Neural progenitor cell (in vitro differentiated cells): ENCODE results near the gene NEO1. TPM values are rescaled to one million over a fixed set of nuclear protein-coding genes. Genes with fewer than 3 reads are reported as not detected.
A peak's percentile ranks its signal among the peaks of the same experiment; 100 is the strongest.

Source experiments
- DNase-seq: peaks from one replicate; pipeline ENCODE4 v3.0.0-alpha.2; 2016; ENCODE audit warnings: low spot score
- H2AFZ ChIP-seq: fragments of 200-600 bp; sonication (generic); replicated peaks from 2 replicates; pipeline ENCODE4 v1.6.1; 2016; ENCODE audit warnings: antibody characterized with exemption
- H3F3A ChIP-seq: fragments of 200-600 bp; sonication (generic); 2 replicates; pipeline ENCODE4 v1.6.1; 2016; ENCODE audit warnings: antibody characterized with exemption, low read depth
- H3K27ac ChIP-seq: fragments of 200-600 bp; sonication (generic); 2 replicates; pipeline ENCODE4 v1.5.1; 2016; ENCODE audit warnings: mild to moderate bottlenecking
- H3K27me3 ChIP-seq: fragments of 200-600 bp; sonication (generic); 2 replicates; pipeline ENCODE4 v1.6.1; 2016; ENCODE audit warnings: mild to moderate bottlenecking, moderate library complexity
- H3K36me3 ChIP-seq: fragments of 200-600 bp; sonication (generic); 2 replicates; pipeline ENCODE4 v1.5.1; 2016
- H3K4me1 ChIP-seq: fragments of 200-600 bp; sonication (generic); 2 replicates; pipeline ENCODE4 v1.6.1; 2016; ENCODE audit warnings: mixed run types
- H3K4me2 ChIP-seq: fragments of 200-600 bp; sonication (generic); 2 replicates; pipeline ENCODE4 v1.6.1; 2016
- H3K4me3 ChIP-seq: fragments of 200-600 bp; sonication (generic); 2 replicates; pipeline ENCODE4 v1.5.1; 2016
- H3K79me2 ChIP-seq: fragments of 200-600 bp; sonication (generic); 2 replicates; pipeline ENCODE4 v1.6.1; 2016; ENCODE audit warnings: low read depth
- H3K9ac ChIP-seq: fragments of 200-600 bp; sonication (generic); 2 replicates; pipeline ENCODE4 v1.6.1; 2016
- H3K9me3 ChIP-seq: fragments of 200-600 bp; sonication (generic); 2 replicates; pipeline ENCODE4 v1.5.1; 2016; ENCODE audit warnings: low read depth
- H4K20me1 ChIP-seq: fragments of 200-600 bp; sonication (generic); 2 replicates; pipeline ENCODE4 v1.6.1; 2016; ENCODE audit warnings: low read depth
- H3K27ac Mint-ChIP-seq: 3 replicates; pipeline ENCODE4 v1.8.0; 2021; ENCODE audit warnings: mixed read lengths
- H3K27me3 Mint-ChIP-seq: 2 replicates; pipeline ENCODE4 v1.8.0; 2022; ENCODE audit warnings: low read depth, mild to moderate bottlenecking, inconsistent platforms, moderate library complexity, mixed read lengths; ENCODE audit not compliant: insufficient read depth
- H3K36me3 Mint-ChIP-seq: 3 replicates; pipeline ENCODE4 v1.8.0; 2021; ENCODE audit warnings: mixed read lengths
- H3K4me1 Mint-ChIP-seq: 3 replicates; pipeline ENCODE4 v1.8.0; 2021; ENCODE audit warnings: mixed read lengths
- H3K4me3 Mint-ChIP-seq: 3 replicates; pipeline ENCODE4 v1.8.0; 2021; ENCODE audit warnings: mild to moderate bottlenecking, moderate library complexity, mixed read lengths
- H3K9me3 Mint-ChIP-seq: 3 replicates; pipeline ENCODE4 v1.8.0; 2020; ENCODE audit warnings: mixed read lengths
- CTCF ChIP-seq: fragments of 200-600 bp; sonication (generic); IDR thresholded peaks from 2 replicates; pipeline ENCODE4 v1.5.1; 2017; ENCODE audit warnings: antibody characterized with exemption, mild to moderate bottlenecking
- EZH2 ChIP-seq: fragments of 200-600 bp; sonication (generic); IDR thresholded peaks from 2 replicates; pipeline ENCODE4 v1.6.1; 2017; ENCODE audit warnings: antibody characterized with exemption, mild to moderate bottlenecking, moderate library complexity
- EZH2phosphoT487 ChIP-seq: fragments of 200-600 bp; sonication (generic); IDR thresholded peaks from 2 replicates; pipeline ENCODE4 v1.6.1; 2017; ENCODE audit warnings: antibody characterized with exemption
- total RNA-seq: library from RNA; depleted of rRNA; stranded (reverse); fragments of >200 nt; gene quantifications from 2 replicates; pipeline ENCODE4 v1.2.3, GENCODE V29; 2015; ENCODE audit warnings: low replicate concordance

Gene NEO1
- total RNA-seq, 1 donor from 2014 or later = 77.9 TPM

- peaks cover 100% of the 10 kb centered on the region for H3K79me2 ChIP-seq
- TF ChIP-seq CTCF (no peak), EZH2phosphoT487 (no peak), EZH2 (no peak)
- H3K27me3 ChIP-seq = no peaks in the 10 kb centered on the region
- H4K20me1 ChIP-seq = peaks cover 76% of the 10 kb centered on the region
- Mint-ChIP-seq H3K27ac (no peak overlapping the region), H3K4me3 (no peak overlapping the region), H3K36me3 (peaks cover 2% of the 10 kb centered on the region), H3K27me3 (no peaks in the 10 kb centered on the region), H3K9me3 (peaks cover 1% of the 10 kb centered on the region), H3K4me1 (peaks cover 7% of the 10 kb centered on the region)
- H3K27ac ChIP-seq = no peak overlapping the region
- no peak overlapping the region for H3K4me2 ChIP-seq
- DNase-seq = no peak
- H3K36me3 ChIP-seq = no peaks in the 10 kb centered on the region
- no peak overlapping the region for H3K4me3 ChIP-seq
- peaks cover 23% of the 10 kb centered on the region for H3K4me1 ChIP-seq
- no peaks in the 10 kb centered on the region for H3K9me3 ChIP-seq
- H3F3A ChIP-seq = peaks cover 10% of the 10 kb centered on the region
- H2AFZ ChIP-seq = no peak overlapping the region
- no peak overlapping the region for H3K9ac ChIP-seq
Measured at GRCh38 chr15:73079565-73079964, 27.3 kb downstream of the NEO1 start.

- no peaks in the 10 kb centered on the region for H3K36me3 ChIP-seq
- peaks cover 65% of the 10 kb centered on the region for H4K20me1 ChIP-seq
- peak; percentile 58 for DNase-seq
- Mint-ChIP-seq H3K36me3 (peaks cover 4% of the 10 kb centered on the region), H3K27ac (no peak overlapping the region), H3K4me1 (peaks cover 7% of the 10 kb centered on the region), H3K27me3 (no peaks in the 10 kb centered on the region), H3K4me3 (no peak overlapping the region), H3K9me3 (peaks cover 9% of the 10 kb centered on the region)
- H3K9ac ChIP-seq = no peak overlapping the region
- no peak overlapping the region for H3K4me3 ChIP-seq
- TF ChIP-seq EZH2phosphoT487 (no peak), CTCF (peak; percentile 63), EZH2 (no peak)
- H2AFZ ChIP-seq = no peak overlapping the region
- H3K27me3 ChIP-seq = no peaks in the 10 kb centered on the region
- H3K4me1 ChIP-seq = peaks cover 23% of the 10 kb centered on the region
- no peaks in the 10 kb centered on the region for H3K9me3 ChIP-seq
- peaks cover 100% of the 10 kb centered on the region for H3K79me2 ChIP-seq
- no peak overlapping the region for H3K4me2 ChIP-seq
- peaks cover 10% of the 10 kb centered on the region for H3F3A ChIP-seq
- H3K27ac ChIP-seq = no peak overlapping the region
Measured at GRCh38 chr15:73081321-73081958, 29.2 kb downstream of the NEO1 start.

- Histone ChIP-seq H3K27me3 (no peaks in the 10 kb centered on the region), H3K4me2 (no peak overlapping the region), H3K4me1 (peaks cover 25% of the 10 kb centered on the region), H3K4me3 (no peak overlapping the region), H3K36me3 (no peaks in the 10 kb centered on the region), H3K9me3 (no peaks in the 10 kb centered on the region), H3F3A (peaks cover 9% of the 10 kb centered on the region), H3K79me2 (peaks cover 100% of the 10 kb centered on the region), H4K20me1 (peaks cover 56% of the 10 kb centered on the region), H3K27ac (no peak overlapping the region), H2AFZ (no peak overlapping the region), H3K9ac (no peak overlapping the region)
- peaks cover 7% of the 10 kb centered on the region for H3K36me3 Mint-ChIP-seq
- H3K27ac Mint-ChIP-seq = no peak overlapping the region
- H3K27me3 Mint-ChIP-seq = no peaks in the 10 kb centered on the region
- H3K4me3 Mint-ChIP-seq = no peak overlapping the region
- TF ChIP-seq EZH2 = no peak
- TF ChIP-seq CTCF = no peak
- no peak for TF ChIP-seq EZH2phosphoT487
- peaks cover 11% of the 10 kb centered on the region for H3K9me3 Mint-ChIP-seq
- no peak for DNase-seq
- peaks cover 5% of the 10 kb centered on the region for H3K4me1 Mint-ChIP-seq
Measured at GRCh38 chr15:73082812-73083211, 30.5 kb downstream of the NEO1 start.
